Aorta (tissue), 5 donors: ENCODE measurements around the gene CCDC85C. TPM values are rescaled to one million over a fixed set of nuclear protein-coding genes. Genes with fewer than 3 reads are reported as not detected.
A peak's percentile ranks its signal among the peaks of the same experiment; 100 is the strongest.

Experiments used
- ATAC-seq: fragments of 200-7000 bp; cut with Tn5 transposase; one replicate; pipeline ENCODE4 v1.9.1; 2022; ENCODE audit warnings: moderate library complexity; ENCODE audit not compliant: low FRiP score
- DNase-seq, 2 donors: peaks; one replicate each; pipeline ENCODE4 v3.0.0-alpha.2; 2020
- H3K27ac ChIP-seq, 2 donors: one replicate each; pipeline ENCODE4 v1.5.1; 2013; ENCODE audit warnings: low read length in 2 of 2, mild to moderate bottlenecking in 2 of 2, moderate library complexity in 2 of 2, control low read depth in 1 of 2, inconsistent platforms in 1 of 2, low read depth in 1 of 2
- H3K27me3 ChIP-seq, 2 donors: one replicate each; pipeline ENCODE4 v1.6.1; 2013; ENCODE audit warnings: control low read depth in 1 of 2, low read length in 1 of 2, mild to moderate bottlenecking in 1 of 2, moderate library complexity in 1 of 2; ENCODE audit not compliant: insufficient read depth in 2 of 2, control insufficient read depth in 1 of 2
- H3K36me3 ChIP-seq, 2 donors: one replicate each; pipeline ENCODE4 v1.6.1; 2013; ENCODE audit warnings: control low read depth in 1 of 2, low read length in 1 of 2, mild to moderate bottlenecking in 1 of 2; ENCODE audit not compliant: insufficient read depth in 2 of 2, control insufficient read depth in 1 of 2
- H3K4me1 ChIP-seq, 2 donors: one replicate each; pipeline ENCODE4 v1.6.1; 2013; ENCODE audit warnings: low read length in 2 of 2, control low read depth in 1 of 2, mild to moderate bottlenecking in 1 of 2, moderate library complexity in 1 of 2; ENCODE audit not compliant: insufficient read depth in 2 of 2, control insufficient read depth in 1 of 2
- H3K4me3 ChIP-seq, 2 donors: one replicate each; pipeline ENCODE4 v1.5.1; 2013; ENCODE audit warnings: low read length in 2 of 2, control low read depth in 1 of 2, mild to moderate bottlenecking in 1 of 2
- H3K9me3 ChIP-seq: one replicate; pipeline ENCODE4 v1.6.1; 2013; ENCODE audit warnings: mild to moderate bottlenecking, low read length; ENCODE audit not compliant: control insufficient read depth
- WGBS, 2 donors: extraction: QIAGEN DNeasy Blood & Tissue Kit; methylation state at CpG; one replicate each; pipeline ENCODE4 v1.1.7; 2013; 5-methylcytosine and 5-hydroxymethylcytosine counted together
- intact Hi-C, 2 donors: fragments of 100-400 bp; cut with DNase I; formaldehyde crosslinking; loops; one replicate each; pipeline versions ENCODE4 v1.14.2 to v1.15.0; 2022
- polyA plus RNA-seq, 2 donors: library from polyadenylated mRNA; stranded (reverse); fragments of 200-250 nt; gene quantifications; one replicate each; pipeline ENCODE4 v1.2.3, GENCODE V29; 2013
- total RNA-seq, 2 donors: library from RNA; stranded (reverse); fragmentation: NEBNext Ultra II Directional; extraction: Animal tissue kit (Norgen Biotek cat#: 25700); gene quantifications; one replicate each; pipeline ENCODE4 v1.2.1, GENCODE V29; 2021
- donor health status: healthy with polysubstance abuse.
- donor health status: Bipolar disorder and iron deficiency.
- donor health status: DM: no; HTN: no; CAD: no.
- donor health status: DM: no; HTN: no; CAD: no.
- donor health status: DM: yes; HTN: yes; CAD: no.

Gene CCDC85C
- total and polyA plus RNA-seq, 4 donors: 1.2 to 8.1 (median 7.0) TPM

DNA sequence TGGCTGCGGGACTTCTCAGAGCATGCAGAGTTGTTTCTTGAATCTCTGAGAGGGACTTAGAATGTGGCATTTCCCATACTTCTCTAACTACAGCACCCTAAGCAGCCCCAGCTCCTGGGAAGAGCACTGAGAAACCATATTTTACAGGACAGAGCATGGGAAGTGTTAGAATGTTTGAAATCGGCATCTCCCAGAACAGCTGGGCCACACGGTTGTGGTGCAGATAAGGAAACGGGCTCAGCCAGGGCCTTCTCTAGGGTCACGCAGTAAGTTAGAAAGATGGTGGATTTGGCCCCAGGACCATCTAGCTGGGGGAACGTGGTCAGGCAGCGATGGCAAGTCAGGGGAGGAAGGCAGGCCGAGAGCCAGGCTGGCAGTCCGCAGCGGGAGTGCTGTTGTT lies 30.4 kb upstream of the CCDC85C start:
- no peak overlapping the region for H3K4me3 ChIP-seq
- no peak overlapping the region for H3K27ac ChIP-seq
- intact Hi-C loops: no loop called here
- DNase-seq: no peak
- 84 to 85% methylated on average over 10 of the region's 10 CpGs for WGBS, 2 donors
- no peaks in the 10 kb centered on the region for H3K27me3 ChIP-seq
- H3K4me1 ChIP-seq: no peaks in the 10 kb centered on the region
- no peaks in the 10 kb centered on the region for H3K36me3 ChIP-seq
- no peak for ATAC-seq
- H3K9me3 ChIP-seq: no peaks in the 10 kb centered on the region

- H3K36me3 ChIP-seq: no peaks in the 10 kb centered on the region
- H3K4me3 ChIP-seq: no peak overlapping the region
- no peak for DNase-seq
- intact Hi-C loops: no loop called here
- H3K9me3 ChIP-seq: no peaks in the 10 kb centered on the region
- no peak for ATAC-seq
- WGBS, 2 donors: 63 to 66% methylated on average over 10 of the region's 10 CpGs
- no peaks in the 10 kb centered on the region for H3K4me1 ChIP-seq
- no peaks in the 10 kb centered on the region for H3K27me3 ChIP-seq
- no peak overlapping the region for H3K27ac ChIP-seq
Observed at GRCh38 chr14:99633918-99634317, 29.9 kb upstream of the CCDC85C start.

- no peak overlapping the region for H3K27ac ChIP-seq
- no peaks in the 10 kb centered on the region for H3K9me3 ChIP-seq
- DNase-seq (peak in 1 of 2 donors; percentile 52), ATAC-seq (no peak)
- intact Hi-C loops: no loop called here
- H3K27me3 ChIP-seq: no peaks in the 10 kb centered on the region
- H3K4me1 ChIP-seq: no peaks in the 10 kb centered on the region
- H3K36me3 ChIP-seq: no peaks in the 10 kb centered on the region
- 93% methylated on average over 3 of the region's 3 CpGs for WGBS, 2 donors
- H3K4me3 ChIP-seq: no peak overlapping the region
Observed at GRCh38 chr14:99633141-99633540, 29.1 kb upstream of the CCDC85C start.

- DNase-seq (no peak), ATAC-seq (no peak)
- WGBS, 2 donors: 92 to 93% methylated on average over 9 of the region's 9 CpGs
- Histone ChIP-seq H3K9me3 (no peaks in the 10 kb centered on the region), H3K27ac (no peak overlapping the region), H3K4me3 (no peak overlapping the region), H3K4me1 (no peaks in the 10 kb centered on the region), H3K36me3 (no peaks in the 10 kb centered on the region), H3K27me3 (no peaks in the 10 kb centered on the region)
- intact Hi-C loops: no loop called here
Observed at GRCh38 chr14:99632410-99633035, 28.5 kb upstream of the CCDC85C start.

DNA sequence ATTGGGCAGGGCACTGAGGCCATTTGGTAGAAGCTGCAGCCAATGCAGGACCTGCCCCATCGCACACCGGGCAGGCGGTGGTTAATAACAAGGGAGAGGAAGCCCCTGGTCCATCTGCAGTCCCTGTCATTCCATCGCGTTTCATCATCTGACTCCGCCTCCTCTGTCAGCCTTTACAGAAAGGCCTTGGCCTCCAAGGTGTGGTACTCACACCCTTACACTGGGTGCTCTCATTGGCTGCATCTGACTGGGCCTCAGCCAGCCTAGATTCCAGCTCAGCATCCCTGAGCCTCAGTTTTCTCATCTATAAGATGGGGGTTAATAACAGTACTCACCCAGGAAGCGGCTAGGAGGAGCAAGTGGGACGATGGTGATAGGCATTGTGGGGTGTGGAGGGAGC lies 26.2 kb upstream of the CCDC85C start:
- no peak overlapping the region for H3K4me3 ChIP-seq
- no peak for DNase-seq
- H3K36me3 ChIP-seq: no peaks in the 10 kb centered on the region
- ATAC-seq: no peak
- no peaks in the 10 kb centered on the region for H3K4me1 ChIP-seq
- H3K27me3 ChIP-seq: no peaks in the 10 kb centered on the region
- H3K27ac ChIP-seq: no peak overlapping the region
- H3K9me3 ChIP-seq: no peaks in the 10 kb centered on the region
- intact Hi-C loops: no loop called here
- WGBS, 2 donors: 73 to 74% methylated on average over 8 of the region's 8 CpGs

- Histone ChIP-seq H3K4me1 (no peaks in the 10 kb centered on the region), H3K27ac (no peak overlapping the region), H3K36me3 (no peaks in the 10 kb centered on the region), H3K4me3 (no peak overlapping the region), H3K27me3 (no peaks in the 10 kb centered on the region), H3K9me3 (no peaks in the 10 kb centered on the region)
- 19% methylated on average over 20 of the region's 20 CpGs for WGBS, 2 donors
- DNase-seq (peak; percentile 81 to 90), ATAC-seq (peak; percentile 89)
- intact Hi-C loops: loop anchor here (1.0 to 5.0 kb wide), 2 partner anchors 67 to 111 kb away; no protein-coding TSS in a partner anchor
Observed at GRCh38 chr14:99628887-99629618, 25.0 kb upstream of the CCDC85C start.

GRCh38 chr14:99627510-99628381 lies 23.7 kb upstream of the CCDC85C start:
- DNase-seq: peak in 1 of 2 donors; percentile 58
- 85 to 88% methylated on average over 13 of the region's 13 CpGs for WGBS, 2 donors
- H3K27me3 ChIP-seq: no peaks in the 10 kb centered on the region
- no peak for ATAC-seq
- intact Hi-C loops: loop anchor here (1.0 to 5.0 kb wide), 3 partner anchors 65 to 109 kb away; no protein-coding TSS in a partner anchor
- no peaks in the 10 kb centered on the region for H3K4me1 ChIP-seq
- H3K27ac ChIP-seq: no peak overlapping the region
- H3K36me3 ChIP-seq: no peaks in the 10 kb centered on the region
- no peaks in the 10 kb centered on the region for H3K9me3 ChIP-seq
- no peak overlapping the region for H3K4me3 ChIP-seq

DNA sequence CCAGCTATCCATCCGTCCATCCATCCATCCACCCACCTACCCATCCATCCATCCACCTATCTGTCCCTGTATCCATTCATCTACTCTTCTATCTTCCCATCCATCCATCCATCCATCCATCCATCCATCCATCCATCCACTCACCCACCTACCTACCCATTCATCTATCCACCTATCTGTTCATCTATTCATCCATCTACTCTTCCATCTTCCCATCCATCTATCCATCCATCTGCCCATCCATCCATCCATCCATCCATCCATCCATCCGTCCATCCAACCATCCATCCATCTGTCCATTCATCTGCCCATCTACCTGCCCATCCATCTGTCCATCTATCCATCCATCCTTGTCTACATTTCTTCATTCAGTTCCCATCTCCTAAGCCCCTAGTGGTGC lies 23.1 kb upstream of the CCDC85C start:
- DNase-seq (no peak), ATAC-seq (no peak)
- H3K36me3 ChIP-seq: no peaks in the 10 kb centered on the region
- no peaks in the 10 kb centered on the region for H3K4me1 ChIP-seq
- H3K27ac ChIP-seq: no peak overlapping the region
- 78 to 79% methylated on average over 2 of the region's 2 CpGs for WGBS, 2 donors
- H3K4me3 ChIP-seq: no peak overlapping the region
- intact Hi-C loops: loop anchor here (2.0 to 5.0 kb wide), 2 partner anchors 65 to 106 kb away; no protein-coding TSS in a partner anchor
- H3K27me3 ChIP-seq: no peaks in the 10 kb centered on the region
- H3K9me3 ChIP-seq: no peaks in the 10 kb centered on the region
